Measurements from ENCODE around the gene LMNTD2. TPM values are rescaled to one million over a fixed set of nuclear protein-coding genes. Genes with fewer than 3 reads are reported as not detected.

The LMNTD2 gene
- total and polyA plus RNA-seq, 2 of the 13 experiments (the other 11 are each of a cell fraction or from before 2014, with no cell fraction given) = 1.1 to 3.1 TPM

- H3K36me3 ChIP-seq (replicated peaks in 1 of 2; ENCODE audit: control insufficient read depth in 1 of 2, insufficient read depth in 2 of 2, low read length in 2 of 2) = peaks cover 0 to 2% of the 10 kb centered on the region in 2 experiments; a peak in 3 of 5 replicates
- no TSS peak for BruUV-seq (replicated peaks)
- peak overlapping the region; percentile 94 for H3K4me2 ChIP-seq (ENCODE audit: low read depth, low read length)
- no peak overlapping the region for H2AFZ ChIP-seq (ENCODE audit: low read length)
- peak overlapping the region; percentile 78 for H3K27ac ChIP-seq (ENCODE audit: extremely low read length, insufficient read depth, low read length)
- ChIA-PET POLR2A (interaction anchor here (0.8 to 2.9 kb wide), 8 partner anchors 7 to 251 kb away, joined by 3 to 18 read pairs (median 4); partner anchors contain the start of genes HRAS, LMNTD2 and RNH1), CTCF (ENCODE audit: low intra/inter-chr PET ratio, low total read pairs) (no interaction called here)
- H3K9ac ChIP-seq (ENCODE audit: insufficient read depth, low read depth, low read length) = peak overlapping the region; percentile 86
- in situ Hi-C loops (cut with HindIII; ENCODE audit: extremely low pct_ligation_motif_present, low pct_unique_long_range_greater_than_20kb) = no loop called here
- H3K4me3 ChIP-seq (replicated peaks in 1 of 3; ENCODE audit: insufficient read depth in 1 of 3, low read depth in 2 of 3, low read length in 3 of 3) = peak overlapping the region; percentile 75 to 97 (median 96)
- ATAC-seq (peak; percentile 83), FAIRE-seq (peak; percentile 79), DNase-seq (ENCODE audit: low spot score) (peak; percentile 87)
- no peaks in the 10 kb centered on the region for H3K9me3 ChIP-seq (ENCODE audit: low read length)
- peaks cover 25% of the 10 kb centered on the region; the same call in 1 of the 2 replicates for H4K20me1 ChIP-seq (ENCODE audit: insufficient read depth, low read length)
- peaks cover 70% of the 10 kb centered on the region for H3K4me1 ChIP-seq (ENCODE audit: insufficient read depth, low read length)
- H3K79me2 ChIP-seq (ENCODE audit: insufficient read depth, low read length) = peaks cover 16% of the 10 kb centered on the region
- no peaks in the 10 kb centered on the region; a peak in 2 of 5 replicates for H3K27me3 ChIP-seq (ENCODE audit: control insufficient read depth in 1 of 2, insufficient read depth in 2 of 2, low read length in 2 of 2)
- intact Hi-C loops (cut with micrococcal nuclease; ENCODE audit: unreplicated experiment) = no loop called here
- no CpG with 5 or more reads among the region's 123 CpGs for WGBS (ENCODE audit: low lambda C conversion rate)
- no peak for TF ChIP-seq ZGPAT (CRISPR knock-in tag; IDR thresholded peaks at IDR 0.05)
- TF ChIP-seq ZNF564 (CRISPR knock-in tag; IDR thresholded peaks at IDR 0.05) = 0 out of 2 replicates have a peak, but pooled peaks have one; percentile 21
- TF ChIP-seq NFKB2 (CRISPR knock-in tag; IDR thresholded peaks at IDR 0.05; ENCODE audit: borderline replicate concordance) = no peak
- TF ChIP-seq ZFP37 (CRISPR knock-in tag; IDR thresholded peaks at IDR 0.05; ENCODE audit: borderline replicate concordance) = no peak
- TF ChIP-seq ZFY (CRISPR knock-in tag; IDR thresholded peaks at IDR 0.05) = peak; percentile 59
- no peak for TF ChIP-seq XBP1 (CRISPR knock-in tag; IDR thresholded peaks at IDR 0.05)
- TF ChIP-seq TBP (CRISPR knock-in tag; IDR thresholded peaks at IDR 0.05) = no peak
- TF ChIP-seq HOXD1 (CRISPR knock-in tag; IDR thresholded peaks at IDR 0.05) = no peak
- no peak for TF ChIP-seq ZNF333 (CRISPR knock-in tag; IDR thresholded peaks at IDR 0.05; ENCODE audit: borderline replicate concordance)
- TF ChIP-seq, protein P1, sequence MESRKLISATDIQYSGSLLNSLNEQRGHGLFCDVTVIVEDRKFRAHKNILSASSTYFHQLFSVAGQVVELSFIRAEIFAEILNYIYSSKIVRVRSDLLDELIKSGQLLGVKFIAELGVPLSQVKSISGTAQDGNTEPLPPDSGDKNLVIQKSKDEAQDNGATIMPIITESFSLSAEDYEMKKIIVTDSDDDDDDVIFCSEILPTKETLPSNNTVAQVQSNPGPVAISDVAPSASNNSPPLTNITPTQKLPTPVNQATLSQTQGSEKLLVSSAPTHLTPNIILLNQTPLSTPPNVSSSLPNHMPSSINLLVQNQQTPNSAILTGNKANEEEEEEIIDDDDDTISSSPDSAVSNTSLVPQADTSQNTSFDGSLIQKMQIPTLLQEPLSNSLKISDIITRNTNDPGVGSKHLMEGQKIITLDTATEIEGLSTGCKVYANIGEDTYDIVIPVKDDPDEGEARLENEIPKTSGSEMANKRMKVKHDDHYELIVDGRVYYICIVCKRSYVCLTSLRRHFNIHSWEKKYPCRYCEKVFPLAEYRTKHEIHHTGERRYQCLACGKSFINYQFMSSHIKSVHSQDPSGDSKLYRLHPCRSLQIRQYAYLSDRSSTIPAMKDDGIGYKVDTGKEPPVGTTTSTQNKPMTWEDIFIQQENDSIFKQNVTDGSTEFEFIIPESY (CRISPR knock-in tag; IDR thresholded peaks at IDR 0.05) = no peak
- TF ChIP-seq, protein P2, sequence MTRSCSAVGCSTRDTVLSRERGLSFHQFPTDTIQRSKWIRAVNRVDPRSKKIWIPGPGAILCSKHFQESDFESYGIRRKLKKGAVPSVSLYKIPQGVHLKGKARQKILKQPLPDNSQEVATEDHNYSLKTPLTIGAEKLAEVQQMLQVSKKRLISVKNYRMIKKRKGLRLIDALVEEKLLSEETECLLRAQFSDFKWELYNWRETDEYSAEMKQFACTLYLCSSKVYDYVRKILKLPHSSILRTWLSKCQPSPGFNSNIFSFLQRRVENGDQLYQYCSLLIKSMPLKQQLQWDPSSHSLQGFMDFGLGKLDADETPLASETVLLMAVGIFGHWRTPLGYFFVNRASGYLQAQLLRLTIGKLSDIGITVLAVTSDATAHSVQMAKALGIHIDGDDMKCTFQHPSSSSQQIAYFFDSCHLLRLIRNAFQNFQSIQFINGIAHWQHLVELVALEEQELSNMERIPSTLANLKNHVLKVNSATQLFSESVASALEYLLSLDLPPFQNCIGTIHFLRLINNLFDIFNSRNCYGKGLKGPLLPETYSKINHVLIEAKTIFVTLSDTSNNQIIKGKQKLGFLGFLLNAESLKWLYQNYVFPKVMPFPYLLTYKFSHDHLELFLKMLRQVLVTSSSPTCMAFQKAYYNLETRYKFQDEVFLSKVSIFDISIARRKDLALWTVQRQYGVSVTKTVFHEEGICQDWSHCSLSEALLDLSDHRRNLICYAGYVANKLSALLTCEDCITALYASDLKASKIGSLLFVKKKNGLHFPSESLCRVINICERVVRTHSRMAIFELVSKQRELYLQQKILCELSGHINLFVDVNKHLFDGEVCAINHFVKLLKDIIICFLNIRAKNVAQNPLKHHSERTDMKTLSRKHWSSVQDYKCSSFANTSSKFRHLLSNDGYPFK (CRISPR knock-in tag; IDR thresholded peaks at IDR 0.05; ENCODE audit: borderline replicate concordance) = no peak
- no peak for TF ChIP-seq MIER2 (CRISPR knock-in tag; IDR thresholded peaks at IDR 0.05)
- peak; percentile 62; the same call in 1 of the 2 replicates for TF ChIP-seq MAX (IDR thresholded peaks at IDR 0.05)
- TF ChIP-seq PHF20 (CRISPR knock-in tag; IDR thresholded peaks at IDR 0.05) = peak; percentile 28; the same call in 1 of the 2 replicates
- TF ChIP-seq ZNF749 (CRISPR knock-in tag; IDR thresholded peaks at IDR 0.05; ENCODE audit: borderline replicate concordance) = no peak
- no peak for TF ChIP-seq ZNF619 (CRISPR knock-in tag; IDR thresholded peaks at IDR 0.05)
- no peak for TF ChIP-seq AKAP8 (CRISPR knock-in tag; IDR thresholded peaks at IDR 0.05)
- TF ChIP-seq POLR2G (IDR thresholded peaks at IDR 0.05; ENCODE audit: low read depth, low read length) = peak; percentile 61
- TF ChIP-seq ZFP1 (CRISPR knock-in tag; IDR thresholded peaks at IDR 0.05) = no peak
Observed at GRCh38 chr11:568306-569157, 8.0 kb upstream of the LMNTD2 start.

Measured in HepG2 (cell line).